NCI-H2171 (cell line): Measurements from ENCODE around the gene MTHFD2.
"Not testable (repeated sequence)": the region's sequence is repeated elsewhere in the genome, so short reads cannot be mapped to it uniquely, and the experiment has no call there.

Experiments used
- DNase-seq: peaks from one replicate; lab custom pipeline; 2025; lab: John Stamatoyannopoulos, UW

Gene MTHFD2

DNA sequence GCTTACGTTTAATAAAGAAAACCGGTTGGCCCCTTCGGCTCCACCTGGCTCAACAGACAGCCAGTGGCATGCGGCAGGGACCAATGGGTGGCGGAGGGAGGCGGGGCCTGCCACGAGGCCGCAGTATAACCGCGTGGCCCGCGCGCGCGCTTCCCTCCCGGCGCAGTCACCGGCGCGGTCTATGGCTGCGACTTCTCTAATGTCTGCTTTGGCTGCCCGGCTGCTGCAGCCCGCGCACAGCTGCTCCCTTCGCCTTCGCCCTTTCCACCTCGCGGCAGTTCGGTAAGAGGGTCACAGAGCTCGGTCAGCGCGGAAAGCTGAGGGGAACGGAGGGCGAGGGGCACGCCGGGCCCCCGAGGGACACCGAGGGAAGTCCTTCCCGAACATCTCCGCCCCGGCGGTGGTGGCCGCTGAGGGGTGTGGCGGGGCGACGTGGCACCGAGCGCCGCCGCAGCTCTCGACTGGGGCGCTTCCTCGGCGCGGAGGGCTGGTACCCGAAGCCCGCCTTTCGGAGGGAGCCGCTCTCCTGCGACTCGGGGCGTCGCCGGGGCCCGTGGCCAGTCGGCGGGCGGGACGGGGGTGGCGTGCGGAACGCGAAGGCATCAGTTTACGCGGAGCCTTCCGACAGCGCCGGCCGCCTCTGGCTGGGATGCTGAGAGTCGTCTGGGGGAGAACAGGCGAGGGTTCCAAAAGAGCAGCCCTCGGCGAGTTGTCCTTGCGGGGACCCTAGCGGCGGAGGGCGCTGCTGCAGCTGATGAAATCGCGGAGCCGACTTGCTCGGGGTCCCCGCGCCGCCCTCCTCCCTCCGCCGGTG, at the start of gene MTHFD2:
MTHFD2 (plus strand) TSS at position 155 of the 814 bp plus-strand sequence; CDS start at position 182, 27 bp downstream.
- peak; percentile 95 for DNase-seq

DNA sequence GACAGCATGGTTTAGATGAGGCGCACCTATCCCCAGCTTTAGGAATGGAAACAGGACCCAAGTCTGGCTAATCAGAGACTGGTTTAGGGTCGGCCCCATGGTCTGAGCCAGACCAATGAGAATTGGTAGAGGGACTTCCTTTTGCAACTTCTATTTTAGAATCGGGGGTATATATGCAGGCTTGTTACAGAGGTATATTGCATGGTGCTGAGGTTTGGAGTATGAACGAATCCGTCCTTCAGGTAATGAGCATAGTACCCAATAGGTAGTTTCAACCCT, 49.2 kb upstream of the MTHFD2 start:
- DNase-seq: no peak

- no peak for DNase-seq
Measured at GRCh38 chr2:74149570-74150319, 48.7 kb upstream of the MTHFD2 start.

DNA sequence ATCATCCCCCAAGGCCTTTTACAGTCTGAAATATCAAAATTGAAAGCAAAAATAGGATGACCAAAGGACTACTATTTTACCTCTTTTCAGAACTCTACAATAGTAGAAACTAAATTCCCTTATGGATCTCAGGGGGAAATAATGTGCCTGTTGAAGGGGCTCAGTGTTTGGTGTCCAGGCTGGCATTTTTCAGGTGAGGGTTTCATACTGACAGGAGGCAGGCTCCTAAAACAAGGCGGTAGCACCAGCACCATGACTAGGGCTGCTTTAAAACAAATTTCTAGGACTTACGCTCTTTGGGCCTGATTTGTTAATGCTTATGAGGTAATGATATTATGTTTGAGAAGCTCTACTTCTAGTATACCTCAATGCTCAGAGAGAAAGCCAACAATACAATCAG, 45.5 kb upstream of the MTHFD2 start:
- DNase-seq: no peak

DNA sequence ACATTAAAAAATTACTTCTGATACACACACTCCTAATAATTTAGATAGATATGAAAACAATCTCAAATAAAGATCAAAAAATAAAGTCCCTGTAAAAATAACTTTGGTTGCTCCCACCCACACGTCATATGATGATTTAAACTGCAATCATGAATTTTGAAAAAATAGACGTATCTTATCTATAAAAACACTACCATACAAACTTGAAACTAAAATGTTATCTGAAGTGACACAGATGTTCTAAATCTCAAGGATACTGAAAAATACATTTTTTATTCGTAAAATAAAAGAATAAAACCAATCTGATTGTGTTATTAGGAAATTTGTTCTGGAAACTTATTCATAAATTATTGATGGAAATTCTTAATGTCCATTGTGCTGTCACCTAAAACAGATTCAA, 42.6 kb upstream of the MTHFD2 start:
- DNase-seq: no peak

DNA sequence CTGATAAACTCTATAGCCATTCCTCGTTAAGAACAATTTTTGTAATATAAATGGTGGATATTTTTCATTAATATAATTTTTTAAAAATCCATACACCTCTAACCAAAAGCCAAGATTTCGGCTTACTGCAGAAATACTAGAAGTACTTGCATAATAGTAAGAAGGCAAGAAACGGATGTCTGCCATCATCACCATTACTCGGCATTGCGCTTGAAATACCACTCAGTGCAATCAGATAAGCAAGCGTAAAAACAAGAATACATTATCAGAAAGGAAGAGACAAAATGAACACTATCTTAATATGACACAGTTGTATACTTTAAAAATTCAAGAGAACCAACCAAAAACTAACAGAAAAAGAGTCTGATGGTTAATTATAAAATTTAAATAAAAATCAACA, 35.5 kb upstream of the MTHFD2 start:
- DNase-seq: no peak

- no peak for DNase-seq
Measured at GRCh38 chr2:74164761-74165160, 33.7 kb upstream of the MTHFD2 start.

DNA sequence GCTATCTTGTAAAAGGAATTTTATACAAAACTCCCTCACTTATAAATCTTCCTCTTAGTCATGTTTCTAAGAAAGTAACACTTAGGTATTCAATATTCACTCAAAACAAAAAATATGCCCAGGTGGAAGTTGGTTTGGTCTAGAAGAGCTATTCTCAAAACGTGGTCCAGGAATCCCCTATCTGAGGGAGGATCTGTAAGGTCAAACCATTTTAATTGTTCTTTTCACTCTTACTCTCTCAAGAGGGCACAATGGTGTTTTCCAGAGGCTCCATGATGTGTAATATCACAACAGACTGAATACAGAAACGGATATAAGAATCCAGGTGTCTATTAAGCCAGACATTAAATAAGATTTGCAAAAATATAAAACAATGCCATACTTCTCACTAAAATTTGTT, 29.7 kb upstream of the MTHFD2 start:
- no peak for DNase-seq

- DNase-seq: no peak
Measured at GRCh38 chr2:74174909-74175308, 23.5 kb upstream of the MTHFD2 start.

DNA sequence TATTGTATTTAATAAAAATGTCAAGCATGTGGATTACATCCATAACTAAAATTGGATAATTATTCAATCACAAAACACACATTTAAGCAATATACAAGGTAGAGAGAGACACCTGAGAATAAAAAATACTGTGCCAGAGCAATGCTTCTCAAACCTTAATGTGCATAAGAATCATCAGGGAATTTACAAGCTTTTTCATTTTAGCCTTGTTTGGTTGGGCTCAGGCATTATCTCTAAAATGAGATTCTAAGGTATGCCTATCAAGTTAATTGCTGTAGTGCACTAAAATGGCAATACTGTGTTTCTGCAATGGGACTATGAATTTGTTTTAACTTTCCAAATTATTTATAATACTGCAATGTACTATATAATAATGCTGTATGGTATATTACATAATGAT, 20.7 kb upstream of the MTHFD2 start:
- DNase-seq: no peak

DNA sequence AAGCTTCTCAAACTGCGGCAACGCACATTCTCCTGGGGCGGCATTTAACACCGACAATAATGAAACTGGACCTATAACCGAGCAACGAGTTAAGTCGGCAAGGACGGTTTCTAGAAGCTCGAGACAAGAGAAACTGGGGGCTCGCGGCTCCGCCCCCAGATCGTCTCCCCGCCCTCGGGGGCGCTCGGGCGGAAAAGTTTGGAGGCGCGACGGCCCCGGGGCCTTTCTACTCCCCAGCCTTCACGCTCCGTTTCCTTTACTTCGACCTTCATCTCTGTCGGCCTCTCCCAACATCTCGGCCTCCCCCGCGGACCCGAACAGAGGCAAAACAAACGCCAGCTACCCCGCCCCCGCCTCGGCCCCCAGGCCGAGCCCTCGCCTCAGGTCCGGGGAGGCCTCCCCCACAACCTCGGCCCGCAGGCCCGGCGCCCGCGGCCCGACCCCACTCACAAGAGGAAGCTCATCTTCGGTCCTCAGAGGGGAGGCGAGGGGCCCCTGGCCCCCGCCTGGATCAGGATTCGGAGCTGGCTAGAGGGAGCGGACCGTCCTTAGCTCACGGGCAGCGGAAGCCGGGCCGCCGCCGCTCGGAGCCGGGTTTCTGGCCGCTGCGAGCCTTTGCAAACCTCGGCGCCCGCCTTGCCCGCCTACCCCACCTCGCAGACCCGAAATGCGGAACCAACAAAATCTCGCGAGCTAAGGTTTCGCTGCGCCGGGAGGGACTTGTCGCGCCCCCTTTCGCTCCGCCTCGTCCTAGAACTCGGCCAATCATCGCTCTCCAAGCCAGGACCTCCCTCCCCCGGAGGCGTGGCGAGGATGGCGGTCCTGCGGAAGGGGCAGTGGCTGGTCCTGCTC, 20.0 kb upstream of the MTHFD2 start, which contains the start of gene MOB1A:
MOB1A (minus strand) TSS at position 669 of the 852 bp plus-strand sequence; CDS start at position 464, 205 bp downstream.
- DNase-seq: peak; percentile 99

DNA sequence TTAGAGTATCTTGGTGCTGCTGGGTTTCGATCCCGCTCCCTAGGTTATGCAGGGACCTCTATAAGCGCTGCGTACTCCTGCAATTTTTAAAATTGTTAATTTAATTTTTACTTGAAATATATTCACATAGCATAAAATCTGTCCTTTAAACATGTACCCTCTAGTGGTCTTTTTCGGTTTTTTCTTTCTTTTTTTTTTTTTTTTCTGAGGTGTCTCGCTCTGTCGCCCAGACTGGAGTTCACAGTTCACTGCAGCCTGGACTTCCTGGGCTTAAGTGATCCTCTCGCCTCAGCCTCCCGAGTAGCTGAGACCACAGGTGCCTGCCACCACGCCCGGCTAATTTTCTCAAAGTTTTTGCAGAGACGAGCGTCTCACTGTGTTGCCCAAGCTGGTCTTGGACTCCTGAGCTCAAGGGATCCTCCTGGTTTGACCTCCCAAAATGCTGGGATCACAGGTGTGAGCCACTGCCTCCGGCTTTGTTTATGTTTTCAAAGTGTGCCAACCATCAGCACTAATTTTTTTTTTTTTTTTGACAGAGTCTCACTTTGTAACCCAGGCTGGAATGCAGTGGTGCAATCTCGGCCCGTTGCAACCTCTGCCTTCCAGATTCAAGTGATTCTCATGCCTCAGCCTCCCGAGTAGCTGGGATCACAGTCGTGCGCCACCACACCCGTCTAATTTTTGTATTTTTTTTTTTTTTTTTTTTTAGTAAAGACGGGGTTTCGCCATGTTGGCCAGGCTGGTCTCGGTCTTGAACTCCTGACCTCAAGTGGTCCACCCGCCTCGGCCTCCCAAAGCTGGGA, 19.2 kb upstream of the MTHFD2 start:
- DNase-seq: no peak

DNA sequence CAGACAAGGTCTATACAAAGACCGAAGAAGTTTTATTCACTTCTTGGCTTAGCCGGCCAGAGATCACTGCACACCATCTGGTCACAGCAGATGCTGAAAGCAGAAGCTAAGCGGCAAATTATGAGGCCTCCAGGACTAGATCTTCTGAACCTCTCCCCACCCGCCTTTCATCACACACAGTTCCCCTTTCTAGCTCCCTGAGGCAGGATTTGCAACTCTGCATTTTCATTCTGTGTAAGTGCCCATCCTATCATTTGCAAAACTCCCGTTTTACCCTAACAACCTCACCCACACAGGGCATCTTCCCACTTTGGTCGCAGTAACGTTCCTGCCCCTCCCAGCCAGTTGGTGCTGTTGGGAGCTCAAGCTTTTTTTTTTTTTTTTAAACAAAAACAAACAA, 16.7 kb upstream of the MTHFD2 start:
- DNase-seq: peak; percentile 83

- no peak for DNase-seq
Measured at GRCh38 chr2:74183878-74184277, 14.5 kb upstream of the MTHFD2 start.

GRCh38 chr2:74186038-74186437, 12.4 kb upstream of the MTHFD2 start:
- DNase-seq: no peak

- DNase-seq: not testable (repeated sequence)
Measured at GRCh38 chr2:74186706-74187105, 11.7 kb upstream of the MTHFD2 start.

- peak; percentile 17 for DNase-seq
Measured at GRCh38 chr2:74188018-74188601, 10.3 kb upstream of the MTHFD2 start.

DNA sequence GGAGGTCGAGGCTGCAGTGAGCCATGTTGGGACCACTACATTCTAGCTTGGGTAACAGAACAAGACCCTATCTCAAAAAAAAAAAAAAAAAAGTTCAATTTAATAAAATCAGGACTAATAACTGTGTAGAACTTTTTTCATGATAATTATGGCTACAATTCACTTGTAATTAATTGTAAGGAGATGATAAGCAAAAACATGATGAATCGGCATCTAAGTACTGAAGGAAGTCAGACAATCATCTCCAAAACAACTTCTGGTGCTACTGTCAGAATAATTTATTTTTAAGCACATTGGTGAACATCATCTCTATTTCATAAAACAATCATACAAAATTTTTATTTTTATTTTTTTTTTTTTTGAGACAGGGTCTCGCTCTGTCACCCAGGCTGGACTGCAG, 9.7 kb upstream of the MTHFD2 start:
- no peak for DNase-seq

DNA sequence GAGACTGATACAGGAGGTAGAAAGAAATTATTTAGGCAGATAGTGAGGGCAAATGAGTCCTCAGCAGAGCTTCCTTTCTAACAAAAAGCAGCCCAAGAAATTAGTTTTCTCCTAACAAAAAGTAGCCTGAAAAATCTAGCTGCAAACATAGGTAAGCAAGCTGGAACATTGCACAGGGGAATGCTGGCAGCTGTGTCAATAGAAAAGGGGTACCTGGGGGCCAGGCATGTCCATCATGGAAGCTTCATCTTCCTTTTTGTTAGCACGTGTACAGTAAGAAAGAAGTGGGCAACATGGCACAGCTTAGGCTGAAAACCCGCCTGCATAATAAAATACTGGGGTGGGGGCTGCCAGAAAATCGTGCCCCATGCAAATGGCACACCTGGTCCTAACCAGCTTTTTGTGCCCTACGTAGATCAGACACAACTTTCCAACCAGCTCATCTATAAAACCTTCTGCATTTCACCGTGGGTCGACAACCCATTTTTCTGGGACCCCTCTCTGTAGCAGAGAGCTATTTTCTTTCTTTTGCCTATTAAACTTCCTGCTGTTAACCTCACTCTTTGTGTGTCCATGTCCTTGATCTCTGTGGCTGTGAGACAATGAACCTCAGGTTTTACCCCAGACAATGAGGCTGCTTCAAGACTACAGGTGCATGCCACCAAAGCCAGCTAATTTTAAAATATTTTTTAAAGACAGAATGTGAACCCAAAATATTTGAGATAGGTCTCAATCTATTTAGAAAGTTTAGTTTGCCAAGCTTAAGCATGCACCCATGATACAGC, 6.6 kb upstream of the MTHFD2 start:
- DNase-seq: no peak

DNA sequence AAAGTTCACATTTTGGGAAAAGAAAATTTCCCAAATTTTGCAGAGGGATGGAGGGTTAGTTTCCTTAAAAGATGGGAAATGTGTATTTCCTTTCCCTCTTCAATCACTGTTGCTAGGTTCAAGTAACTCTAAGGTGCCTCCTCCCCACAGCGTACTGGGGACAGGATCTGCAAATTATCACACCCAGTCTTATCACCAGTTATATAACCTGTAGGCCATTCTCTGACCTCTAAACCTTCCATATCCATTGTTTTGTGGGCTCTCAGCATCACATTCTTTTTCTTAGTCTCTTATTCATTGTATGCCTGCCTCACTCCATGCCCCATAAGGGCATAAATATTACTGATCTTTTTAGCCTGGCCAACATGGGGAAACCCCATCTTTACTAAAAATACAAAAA, 3.6 kb upstream of the MTHFD2 start:
- no peak for DNase-seq

- no peak for DNase-seq
Measured at GRCh38 chr2:74197049-74197448, 1.4 kb upstream of the MTHFD2 start.
